Measurements from ENCODE around the gene RNF31.
"Not testable (repeated sequence)": the region's sequence is repeated elsewhere in the genome, so short reads cannot be mapped to it uniquely, and the experiment has no call there.

Gene RNF31

GRCh38 chr14:24202538-24202937, 55.2 kb downstream of the RNF31 start:
- DNase-seq (ENCODE audit: low spot score) = not testable (repeated sequence)

- not testable (repeated sequence) for DNase-seq (ENCODE audit: low spot score)
Observed at GRCh38 chr14:24203249-24203886, 56.1 kb downstream of the RNF31 start.

- no peak for DNase-seq (ENCODE audit: low spot score)
Observed at GRCh38 chr14:24204163-24205146, 57.2 kb downstream of the RNF31 start.

GRCh38 chr14:24206260-24207103, 59.2 kb downstream of the RNF31 start:
- no peak for DNase-seq (ENCODE audit: low spot score)

GRCh38 chr14:24207104-24207551, 59.8 kb downstream of the RNF31 start:
- no peak for DNase-seq (ENCODE audit: low spot score)

GRCh38 chr14:24207625-24208024, 60.3 kb downstream of the RNF31 start:
- DNase-seq (ENCODE audit: low spot score) = no peak

Small RNA genes within 50 kb of the gene (small RNA-seq; reads per million reads assigned to genes)
- gene AL136295.4 (0 to 0.04 reads per million in 2 experiments), gene CHMP4A (0 reads per million in 2 experiments), gene IPO4 (0.05 to 0.09 reads per million in 2 experiments), gene IRF9 (0 to 0.04 reads per million in 2 experiments), gene RNA5SP383 (0.05 to 2.1 reads per million in 2 experiments)
